K562 (cell line): ENCODE data around the gene SERINC5. TPM values are rescaled to one million over a fixed set of nuclear protein-coding genes. Genes with fewer than 3 reads are reported as not detected.

Experiments
- ATAC-seq: fragments of 200-7000 bp; cut with Tn5 transposase; 3 replicates; pipeline ENCODE4 v1.9.1; 2020; ENCODE audit warnings: moderate library complexity
- BruUV-seq: library from RNA; stranded (reverse); fragments of 400-500 nt; replicated peaks from 2 replicates; lab custom pipeline; 2021; lab: Mats Ljungman, UMichigan
- CTCF ChIA-PET: fragments of 300-600 bp; formaldehyde crosslinking; extraction: SDS; loops from one replicate; lab custom pipeline; 2021; ENCODE audit warnings: low intra/inter-chr PET ratio; lab: Yijun Ruan, JAX
- POLR2A ChIA-PET: fragments of 300-600, 350-650 bp; sonication (Branson Sonifier 250); formaldehyde crosslinking; extraction: SDS; loops from one replicate; lab custom pipeline; 2021; ENCODE audit warnings: antibody characterized with exemption, inconsistent platforms; lab: Yijun Ruan, JAX
- DNase-seq, 4 experiments: peaks; one replicate each; pipeline versions ENCODE4 v3.0.0 to v3.0.0-alpha.2; 2011 to 2018; ENCODE audit warnings: low spot score in 3 of 4, mixed read lengths in 3 of 4; ENCODE audit errors: extremely low read depth in 1 of 4
- FAIRE-seq: peaks from 2 replicates; lab custom pipeline; 2011; peaks lifted over from hg19 to GRCh38; lab: Jason Lieb, UNC
- H2AFZ ChIP-seq: 2 replicates; pipeline ENCODE4 v1.6.0; 2011; ENCODE audit warnings: low read depth, low read length, control low read depth, inconsistent platforms
- H3K27ac ChIP-seq: fragments of 200-600 bp; 3 replicates; pipeline ENCODE4 v1.8.0; 2011; ENCODE audit warnings: low read depth, mild to moderate bottlenecking, control low read depth, inconsistent platforms, low read length, moderate library complexity, mixed read lengths; ENCODE audit errors: extremely low read depth
- H3K27me3 ChIP-seq, 2 experiments: fragments of 300-600 bp in 1 of 2; 2 replicates in 1 of 2; 3 replicates in 1 of 2; pipeline versions ENCODE4 v1.6.0 to v1.8.0; 2011; ENCODE audit warnings: inconsistent platforms in 2 of 2, low read length in 2 of 2, mild to moderate bottlenecking in 1 of 2, mixed read lengths in 1 of 2, moderate library complexity in 1 of 2; ENCODE audit not compliant: control insufficient read depth in 2 of 2, insufficient read depth in 2 of 2
- H3K36me3 ChIP-seq: fragments of 300-600 bp; 3 replicates; pipeline ENCODE4 v1.8.0; 2011; ENCODE audit warnings: mild to moderate bottlenecking, low read length, inconsistent platforms; ENCODE audit not compliant: control insufficient read depth, insufficient read depth
- H3K4me1 ChIP-seq, 2 experiments: fragments of 200-600 bp in 1 of 2; replicated peaks in 1 of 2; 2 replicates in 1 of 2; 3 replicates in 1 of 2; pipeline versions ENCODE4 v1.5.1 to v1.8.0; 2011; ENCODE audit warnings: inconsistent platforms in 2 of 2, low read length in 2 of 2, mild to moderate bottlenecking in 1 of 2, mixed read lengths in 1 of 2, moderate library complexity in 1 of 2; ENCODE audit not compliant: control insufficient read depth in 2 of 2, insufficient read depth in 2 of 2
- H3K4me2 ChIP-seq: 2 replicates; pipeline ENCODE4 v1.6.1; 2011; ENCODE audit warnings: low read length, control low read depth, inconsistent platforms, mixed read lengths; ENCODE audit not compliant: insufficient read depth
- H3K4me3 ChIP-seq: fragments of 200-600 bp; sonication (generic), shearing (Covaris generic); 2 replicates; pipeline ENCODE4 v1.5.1; 2016; ENCODE audit warnings: control low read depth, inconsistent platforms
- H3K79me2 ChIP-seq: fragments of 200-600 bp; 3 replicates; pipeline ENCODE4 v1.8.0; 2011; ENCODE audit warnings: low read length, inconsistent platforms; ENCODE audit not compliant: control insufficient read depth, insufficient read depth
- H3K9ac ChIP-seq, 2 experiments: 2 replicates each; pipeline versions ENCODE4 v1.6.0 to v1.6.1; 2011; ENCODE audit warnings: low read depth in 2 of 2, low read length in 2 of 2, control low read depth in 1 of 2, inconsistent platforms in 1 of 2, mild to moderate bottlenecking in 1 of 2, mixed read lengths in 1 of 2; ENCODE audit not compliant: insufficient read depth in 1 of 2
- H3K9me1 ChIP-seq: one replicate; pipeline ENCODE4 v1.6.0; 2011; ENCODE audit warnings: inconsistent platforms, mild to moderate bottlenecking, low read length, moderate library complexity; ENCODE audit not compliant: control insufficient read depth, insufficient read depth
- H3K9me3 ChIP-seq: replicated peaks from 2 replicates; pipeline ENCODE4 v1.5.1; 2011; ENCODE audit warnings: low read depth, low read length, inconsistent platforms; ENCODE audit not compliant: control insufficient read depth, insufficient read depth
- H4K20me1 ChIP-seq: replicated peaks from 2 replicates; pipeline ENCODE4 v1.6.1; 2011; ENCODE audit warnings: low read length, inconsistent platforms, mixed read lengths; ENCODE audit not compliant: control insufficient read depth, insufficient read depth
- ARID1B ChIP-seq: fragments of 450-650 bp; IDR thresholded peaks from 2 replicates; pipeline ENCODE4 v1.6.1; 2016; ENCODE audit warnings: antibody characterized with exemption, mild to moderate bottlenecking, inconsistent platforms
- CBX1 ChIP-seq: sonication (generic); IDR thresholded peaks from 2 replicates; pipeline ENCODE4 v1.6.1; 2016; ENCODE audit warnings: antibody characterized with exemption, low read depth, mild to moderate bottlenecking
- ELF4 ChIP-seq: fragments of 450-650 bp; formaldehyde crosslinking; IDR thresholded peaks from 2 replicates; pipeline ENCODE4 v1.4.0; 2022; ENCODE audit warnings: missing genetic modification characterization
- HDAC2 ChIP-seq: fragments of 450-650 bp; IDR thresholded peaks from 2 replicates; pipeline ENCODE4 v1.6.1; 2016; ENCODE audit warnings: mild to moderate bottlenecking
- MCM3 ChIP-seq: fragments of 450-650 bp; IDR thresholded peaks from 2 replicates; pipeline ENCODE4 v1.6.1; 2016
- MYBL2 ChIP-seq, 2 experiments: fragments of 450-650 bp in 1 of 2; sonication (generic) in 1 of 2; formaldehyde crosslinking in 1 of 2; IDR thresholded peaks; 2 replicates each; pipeline versions ENCODE4 v1.6.1 to v1.8.1; 2017 to 2022; ENCODE audit warnings: borderline replicate concordance in 1 of 2, inconsistent platforms in 1 of 2, low read depth in 1 of 2, mild to moderate bottlenecking in 1 of 2, missing genetic modification reagents in 1 of 2, moderate library complexity in 1 of 2
- NCOA4 ChIP-seq: fragments of 450-650 bp; IDR thresholded peaks from 2 replicates; pipeline ENCODE4 v1.6.1; 2018; ENCODE audit warnings: mild to moderate bottlenecking; ENCODE audit not compliant: partially characterized antibody
- SMARCB1 ChIP-seq: IDR thresholded peaks from 2 replicates; pipeline ENCODE4 v1.6.1; 2011; ENCODE audit warnings: improper control_type of control experiment, low read depth; ENCODE audit not compliant: insufficient read length
- TAF9B ChIP-seq: fragments of 450-650 bp; IDR thresholded peaks from 2 replicates; pipeline ENCODE4 v1.6.1; 2018; ENCODE audit warnings: mild to moderate bottlenecking; ENCODE audit not compliant: partially characterized antibody
- TRIM28 ChIP-seq: fragments of 450-650 bp; IDR thresholded peaks from 2 replicates; pipeline ENCODE4 v1.6.1; 2017
- ZBTB1 ChIP-seq: sonication (generic); formaldehyde crosslinking; IDR thresholded peaks from 2 replicates; pipeline ENCODE4 v1.8.1; 2023; ENCODE audit warnings: missing genetic modification reagents, low read depth, mild to moderate bottlenecking, borderline replicate concordance
- ZNF124 ChIP-seq: sonication (generic); formaldehyde crosslinking; IDR thresholded peaks from 2 replicates; pipeline ENCODE4 v1.8.1; 2022; ENCODE audit warnings: missing genetic modification reagents
- ZNF217 ChIP-seq: sonication (generic); formaldehyde crosslinking; IDR thresholded peaks from 2 replicates; pipeline ENCODE4 v1.8.0; 2022; ENCODE audit warnings: mild to moderate bottlenecking, missing genetic modification reagents
- ZNF644 ChIP-seq: fragments of 200-800 bp; sonication (Bioruptor generic); IDR thresholded peaks from 2 replicates; pipeline ENCODE4 v1.6.1; 2016; ENCODE audit warnings: low read depth, missing genetic modification characterization, missing compliant biosample characterization
- WGBS: fragments of 100-300 bp; shearing (Covaris generic); methylation state at CpG from one replicate; pipeline ENCODE4 v1.1.6; 2016; ENCODE audit warnings: low coverage, mixed read lengths; ENCODE audit not compliant: insufficient coverage; ENCODE audit errors: missing lambda C conversion rate; 5-methylcytosine and 5-hydroxymethylcytosine counted together
- in situ Hi-C: fragments of 300-500 bp; cut with MboI; formaldehyde crosslinking; loops from 4 replicates; pipeline ENCODE4 v1.15.0; 2018; ENCODE audit warnings: inconsistent platforms, mixed read lengths
- intact Hi-C: fragments of 100-400 bp; cut with micrococcal nuclease; formaldehyde crosslinking; loops from 2 replicates; pipeline ENCODE4 v1.14.2; 2022
- polyA plus RNA-seq, 8 experiments: library from polyadenylated mRNA; depleted of rRNA in 4 of 8; stranded (reverse) in 5 of 8; unstranded in 3 of 8; fragments of >200 nt; fragmentation: Nextera tagmentation in 2 of 8; fragmentation: Illumina TruSeq in 1 of 8; extraction: Ambion mirVana in 2 of 8; extraction: Trizol in 1 of 8; gene quantifications; 2 replicates each; pipeline versions ENCODE4 v1.2.1 to v1.2.3, GENCODE V29; 2011 to 2014; ENCODE audit warnings: inconsistent platforms in 1 of 8, missing spikeins in 1 of 8
- total RNA-seq, 7 experiments: library from RNA; depleted of rRNA in 6 of 7; stranded (reverse); fragments of >200 nt in 6 of 7; fragmentation: Illumina TruSeq in 2 of 7; extraction: Trizol in 2 of 7; gene quantifications; 2 replicates each; pipeline versions ENCODE4 v1.2.1 to v1.2.3, GENCODE V29; 2011 to 2021; ENCODE audit warnings: low replicate concordance in 1 of 7
- TF ChIP-seq, protein P1 (sequence below): IDR thresholded peaks from 3 replicates; pipeline ENCODE4 v1.6.1; 2011; ENCODE audit warnings: borderline replicate concordance, mild to moderate bottlenecking, moderate library complexity; ENCODE audit not compliant: insufficient read length; ENCODE audit errors: extremely low read depth

SERINC5 gene
- total and polyA plus RNA-seq, 9 of the 15 experiments (the other 6 are each of a cell fraction or from before 2014, with no cell fraction given) = 1.4 to 7.9 (median 3.7) TPM

GRCh38 chr5:80243567-80243966 lies 12.3 kb downstream of the SERINC5 start:
- peaks cover 15% of the 10 kb centered on the region for H3K79me2 ChIP-seq
- no peak overlapping the region for H2AFZ ChIP-seq
- no peaks in the 10 kb centered on the region for H3K9me1 ChIP-seq
- no peaks in the 10 kb centered on the region for H4K20me1 ChIP-seq
- DNase-seq (no peak), ATAC-seq (no peak), FAIRE-seq (no peak)
- H3K4me1 ChIP-seq = peaks cover 5 to 20% of the 10 kb centered on the region in 2 experiments; a peak in 4 of 5 replicates
- H3K4me3 ChIP-seq = no peak overlapping the region
- no peak overlapping the region for H3K9ac ChIP-seq
- H3K4me2 ChIP-seq = no peak overlapping the region
- 100% methylated on average over 1 of the region's 1 CpG for WGBS
- H3K27ac ChIP-seq = no peak overlapping the region
- POLR2A ChIA-PET = interaction anchor here (0.6 kb wide), 1 partner anchor 64 kb away, joined by 3 read pairs; no protein-coding TSS in a partner anchor
- in situ Hi-C loops (no loop called here), intact Hi-C loops (no loop called here)
- CTCF ChIA-PET = interaction anchor here (0.7 kb wide), 1 partner anchor 169 kb away, joined by 3 read pairs; no protein-coding TSS in a partner anchor
- H3K36me3 ChIP-seq = no peaks in the 10 kb centered on the region
- TF ChIP-seq ZNF124 (CRISPR knock-in tag) = no peak
- no peak for TF ChIP-seq ZNF217 (CRISPR knock-in tag)
- no peak for TF ChIP-seq ARID1B
- TF ChIP-seq NCOA4 = no peak
- H3K9me3 ChIP-seq = peaks cover 8% of the 10 kb centered on the region
- H3K27me3 ChIP-seq = no peaks in the 10 kb centered on the region
- BruUV-seq = no TSS peak

- no peaks in the 10 kb centered on the region for H3K27me3 ChIP-seq
- DNase-seq = no peak
- in situ Hi-C loops = no loop called here
- H3K79me2 ChIP-seq = peaks cover 10% of the 10 kb centered on the region; the same call in 1 of the 3 replicates
- H3K27ac ChIP-seq = no peak overlapping the region
- no peak for ATAC-seq
- ChIA-PET POLR2A (no interaction called here), CTCF (no interaction called here)
- no peak overlapping the region for H2AFZ ChIP-seq
- peaks cover 2 to 13% of the 10 kb centered on the region in 2 experiments; a peak in 4 of 5 replicates for H3K4me1 ChIP-seq
- H3K9me3 ChIP-seq = peaks cover 8% of the 10 kb centered on the region
- 91% methylated on average over 3 of the region's 3 CpGs for WGBS
- no peak overlapping the region for H3K4me3 ChIP-seq
- BruUV-seq = no TSS peak
- no peaks in the 10 kb centered on the region for H3K9me1 ChIP-seq
- peak; percentile 29 for FAIRE-seq
- no peaks in the 10 kb centered on the region for H4K20me1 ChIP-seq
- no peak overlapping the region for H3K9ac ChIP-seq
- H3K4me2 ChIP-seq = no peak overlapping the region
- intact Hi-C loops = no loop called here
- H3K36me3 ChIP-seq = no peaks in the 10 kb centered on the region
- TF ChIP-seq MYBL2 (IDR thresholded peaks at IDR 0.05; ENCODE audit: low read depth) (no peak), MYBL2 (CRISPR knock-in tag; IDR thresholded peaks at IDR 0.05; ENCODE audit: borderline replicate concordance) (no peak), CBX1 (peak; percentile 50; the same call in 1 of the 2 replicates), ELF4 (CRISPR knock-in tag) (no peak), ZNF124 (CRISPR knock-in tag) (peak; percentile 99), TRIM28 (peak; percentile 69; the same call in 1 of the 2 replicates), HDAC2 (no peak), ZBTB1 (CRISPR knock-in tag) (no peak), SMARCB1 (no peak), MCM3 (no peak), TAF9B (no peak), ZNF644 (tag) (no peak)
- TF ChIP-seq, protein P1, sequence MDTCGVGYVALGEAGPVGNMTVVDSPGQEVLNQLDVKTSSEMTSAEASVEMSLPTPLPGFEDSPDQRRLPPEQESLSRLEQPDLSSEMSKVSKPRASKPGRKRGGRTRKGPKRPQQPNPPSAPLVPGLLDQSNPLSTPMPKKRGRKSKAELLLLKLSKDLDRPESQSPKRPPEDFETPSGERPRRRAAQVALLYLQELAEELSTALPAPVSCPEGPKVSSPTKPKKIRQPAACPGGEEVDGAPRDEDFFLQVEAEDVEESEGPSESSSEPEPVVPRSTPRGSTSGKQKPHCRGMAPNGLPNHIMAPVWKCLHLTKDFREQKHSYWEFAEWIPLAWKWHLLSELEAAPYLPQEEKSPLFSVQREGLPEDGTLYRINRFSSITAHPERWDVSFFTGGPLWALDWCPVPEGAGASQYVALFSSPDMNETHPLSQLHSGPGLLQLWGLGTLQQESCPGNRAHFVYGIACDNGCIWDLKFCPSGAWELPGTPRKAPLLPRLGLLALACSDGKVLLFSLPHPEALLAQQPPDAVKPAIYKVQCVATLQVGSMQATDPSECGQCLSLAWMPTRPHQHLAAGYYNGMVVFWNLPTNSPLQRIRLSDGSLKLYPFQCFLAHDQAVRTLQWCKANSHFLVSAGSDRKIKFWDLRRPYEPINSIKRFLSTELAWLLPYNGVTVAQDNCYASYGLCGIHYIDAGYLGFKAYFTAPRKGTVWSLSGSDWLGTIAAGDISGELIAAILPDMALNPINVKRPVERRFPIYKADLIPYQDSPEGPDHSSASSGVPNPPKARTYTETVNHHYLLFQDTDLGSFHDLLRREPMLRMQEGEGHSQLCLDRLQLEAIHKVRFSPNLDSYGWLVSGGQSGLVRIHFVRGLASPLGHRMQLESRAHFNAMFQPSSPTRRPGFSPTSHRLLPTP = no peak
Measured at GRCh38 chr5:80242849-80243248, 13.0 kb downstream of the SERINC5 start.
